ENCODE data around the gene DNM2.
"Not testable (repeated sequence)": the region's sequence is repeated elsewhere in the genome, so short reads cannot be mapped to it uniquely, and the experiment has no call there.

DNM2 gene

DNA sequence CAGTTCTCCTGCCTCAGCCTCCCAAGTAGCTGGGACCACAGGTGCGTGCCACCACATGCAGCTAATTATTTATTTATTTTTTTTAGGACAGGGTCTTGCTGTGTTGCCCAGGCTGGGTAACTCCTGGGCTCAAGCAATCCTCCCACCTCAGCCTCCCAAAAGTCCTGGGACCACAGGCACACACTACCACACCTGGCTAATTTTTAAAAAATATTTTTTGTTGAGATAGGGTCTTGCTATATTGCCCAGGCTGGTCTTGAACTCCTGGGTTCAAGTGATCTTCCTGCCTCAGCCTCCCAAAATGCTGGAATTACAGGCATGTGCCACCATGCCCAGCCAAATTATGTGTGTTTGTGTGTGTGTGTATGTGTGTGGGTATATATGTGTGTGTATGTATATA, 139.0 kb downstream of the DNM2 start:
- in situ Hi-C loops (cut with MboI; ENCODE audit: low sequenced_read_pairs), result not testable (repeated sequence)

DNA sequence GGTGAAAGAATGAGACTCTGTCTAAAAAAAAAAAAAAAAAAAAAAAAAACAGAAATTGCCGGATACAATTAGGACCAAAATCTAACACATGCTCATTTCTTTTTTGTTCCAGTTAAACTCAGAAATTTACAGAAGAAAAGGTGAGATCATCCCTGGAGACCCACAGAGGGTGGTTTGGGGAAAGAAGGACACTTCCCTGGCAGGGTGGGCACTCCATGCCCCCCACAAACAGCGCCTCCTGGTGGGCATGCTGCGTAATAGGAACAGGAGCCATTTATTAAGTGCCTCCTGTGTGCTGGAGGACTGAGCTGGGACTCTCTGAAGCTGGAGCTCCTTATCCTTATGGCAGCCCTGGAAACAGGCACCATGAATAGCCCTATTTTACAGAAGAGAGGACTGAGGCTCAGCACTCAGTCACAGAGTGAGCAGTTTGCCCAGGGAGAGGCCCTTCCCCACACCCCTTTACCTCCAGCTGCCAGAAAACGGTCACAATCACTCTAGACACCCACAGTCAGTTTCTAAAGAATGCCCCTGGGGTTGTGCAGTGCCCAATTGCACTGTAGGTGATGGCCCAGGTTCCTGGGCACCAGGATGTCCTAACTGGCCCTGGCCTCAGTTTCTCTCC, 140.4 kb downstream of the DNM2 start:
- in situ Hi-C loops (cut with MboI; ENCODE audit: low sequenced_read_pairs), result no loop called here

DNA sequence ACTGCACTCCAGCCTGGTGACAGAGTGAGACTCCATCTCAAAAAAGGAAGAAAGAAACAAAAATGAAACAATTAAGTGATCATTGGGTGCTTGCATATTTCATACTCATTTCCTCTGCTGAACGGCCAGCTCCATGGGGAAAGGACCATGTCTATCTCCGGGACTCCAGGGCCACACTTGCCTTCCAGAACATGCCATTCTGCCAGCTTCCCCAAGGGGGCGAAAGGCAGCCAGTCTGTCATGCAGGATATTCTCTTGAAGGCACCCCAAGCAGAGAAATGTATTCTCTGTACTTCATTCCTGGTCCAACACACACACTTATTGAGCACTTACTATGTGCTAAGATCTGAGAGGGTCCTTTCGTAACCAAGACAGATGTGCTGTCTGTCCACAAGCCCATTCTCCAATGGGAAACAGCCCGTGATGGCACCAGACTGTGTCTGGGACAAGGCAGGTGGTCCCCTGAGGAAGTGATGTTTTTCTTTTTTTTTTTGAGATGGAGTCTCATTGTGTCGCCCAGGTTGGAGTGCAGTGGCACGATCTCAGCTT, 143.3 kb downstream of the DNM2 start:
- in situ Hi-C loops (cut with MboI; ENCODE audit: low sequenced_read_pairs), result no loop called here

DNA sequence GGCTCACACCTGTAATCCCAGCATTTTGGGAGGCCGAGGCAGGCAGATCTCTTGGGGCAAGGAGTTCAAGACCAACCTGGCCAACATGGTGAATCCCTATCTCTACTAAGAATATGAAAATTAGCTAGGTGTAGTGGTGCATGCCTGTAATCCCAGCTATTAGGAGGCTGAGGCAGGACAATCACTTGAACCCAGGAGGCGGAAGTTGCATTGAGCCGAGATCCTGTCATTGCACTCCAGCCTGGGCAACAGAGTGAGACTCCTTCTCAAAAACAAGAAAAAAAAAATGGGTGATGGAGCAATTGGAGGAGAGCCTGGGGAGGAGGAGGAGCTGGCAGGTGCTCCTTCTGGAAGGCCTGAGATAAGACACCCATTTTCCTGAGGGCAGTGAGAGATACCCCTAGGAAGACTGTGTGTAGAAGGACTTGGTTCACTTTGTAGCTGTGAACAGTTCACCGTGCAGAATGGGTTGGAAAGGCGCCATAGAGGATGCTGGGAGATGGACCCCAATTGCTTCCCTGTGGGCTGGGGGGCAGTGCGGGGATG, 144.8 kb downstream of the DNM2 start:
- in situ Hi-C loops (cut with MboI; ENCODE audit: low sequenced_read_pairs), result no loop called here

DNA sequence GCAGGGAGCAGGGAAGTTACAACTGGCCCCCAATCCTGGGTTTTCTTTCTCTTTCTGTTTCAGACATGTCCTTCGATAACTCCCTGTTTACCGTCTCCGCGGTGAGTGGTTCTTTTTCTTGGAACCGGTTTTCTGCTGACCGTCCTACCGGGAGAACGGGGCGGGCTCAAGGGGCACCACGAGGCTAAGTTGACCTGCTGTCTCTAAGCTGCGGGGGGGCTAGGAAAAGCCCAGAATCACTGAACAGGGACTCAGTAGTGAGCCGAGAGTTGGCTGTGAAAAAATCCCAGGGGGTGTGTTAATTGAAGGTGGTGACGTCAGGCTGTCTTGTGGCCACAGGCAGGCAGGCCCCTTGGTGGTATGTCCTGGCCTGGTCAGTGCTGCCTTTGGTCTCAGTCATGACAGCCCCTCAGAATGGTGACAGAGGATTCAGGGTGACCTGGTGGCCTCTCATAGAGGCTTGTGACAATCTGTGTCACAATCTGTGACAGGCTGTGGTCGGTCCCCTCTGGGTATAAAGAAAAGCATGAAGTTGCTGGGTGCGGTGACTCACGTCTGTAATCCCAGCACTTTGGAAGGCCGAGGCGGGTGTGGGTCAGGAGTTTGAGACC, 145.3 kb downstream of the DNM2 start:
- in situ Hi-C loops (cut with MboI; ENCODE audit: low sequenced_read_pairs), result no loop called here

DNA sequence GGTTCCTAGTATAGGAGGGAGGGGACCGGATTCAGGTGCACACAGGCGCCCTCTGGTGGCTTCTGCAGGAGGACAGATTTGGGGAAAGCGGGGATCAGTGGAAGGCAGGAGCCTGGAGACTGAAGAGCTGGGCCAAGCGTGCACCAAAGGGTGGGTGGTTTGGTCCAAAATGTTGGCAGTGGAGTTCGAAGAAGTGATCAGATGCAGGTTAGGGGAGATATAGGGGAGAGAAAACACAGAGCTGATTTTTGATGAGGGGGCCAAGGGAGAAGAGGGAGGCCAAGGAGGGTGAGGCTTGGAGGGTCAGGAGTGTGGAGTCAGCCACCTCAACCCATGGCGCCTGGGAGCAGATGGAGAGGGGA, 146.6 kb downstream of the DNM2 start:
- in situ Hi-C loops (cut with MboI; ENCODE audit: low sequenced_read_pairs), result no loop called here

DNA sequence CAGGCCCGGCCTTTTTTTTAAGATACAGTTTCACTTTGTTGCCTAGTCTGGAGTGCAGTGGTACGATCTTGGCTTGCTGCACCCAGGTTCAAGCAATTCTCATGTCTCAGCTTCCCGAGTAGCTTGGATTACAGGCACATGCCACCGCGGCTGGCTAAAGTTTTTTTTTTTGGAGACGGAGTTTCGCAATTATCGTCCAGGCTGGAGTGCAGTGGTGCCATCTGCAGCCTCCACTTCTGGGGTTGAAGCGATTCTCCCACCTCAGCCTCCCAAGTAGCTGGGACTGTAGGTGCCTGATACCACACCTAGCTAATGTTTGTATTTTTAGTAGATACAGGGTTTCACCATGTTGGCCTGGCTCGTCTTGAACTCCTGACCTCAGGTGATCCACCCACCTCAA, 148.6 kb downstream of the DNM2 start:
- in situ Hi-C loops (cut with MboI; ENCODE audit: low sequenced_read_pairs), result no loop called here

DNA sequence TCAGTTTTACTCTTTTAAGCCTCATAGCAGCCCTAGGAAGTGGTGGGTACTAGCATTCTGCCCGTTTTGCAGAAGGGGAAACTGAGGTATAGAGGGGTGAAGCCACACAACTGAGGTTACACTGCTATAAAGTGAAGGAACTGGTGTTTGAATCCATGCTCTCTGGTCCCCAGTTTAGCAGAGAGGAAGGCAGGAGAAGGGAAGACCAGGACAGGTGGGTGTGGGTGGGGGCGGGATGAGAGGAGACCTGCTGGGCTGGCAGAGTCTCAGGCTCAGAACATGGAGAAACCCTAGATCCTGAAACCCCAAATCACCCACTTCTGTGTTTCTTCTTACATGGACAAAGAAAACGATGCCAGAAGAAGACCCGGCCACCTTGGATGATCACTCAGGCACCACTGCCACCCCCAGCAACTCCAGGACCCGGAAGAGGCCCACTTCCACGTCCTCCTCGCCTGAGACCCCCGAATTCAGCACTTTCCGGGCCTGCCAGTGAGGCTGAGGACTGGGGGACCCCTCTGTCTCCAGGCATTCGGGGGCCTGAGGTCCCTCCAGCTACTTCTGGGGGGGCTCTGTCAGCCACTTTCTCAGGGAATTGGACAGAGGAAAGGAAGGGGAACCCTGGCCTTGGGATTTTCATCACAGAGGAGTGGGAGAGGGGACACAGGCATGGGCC, 151.1 kb downstream of the DNM2 start:
- in situ Hi-C loops (cut with MboI; ENCODE audit: low sequenced_read_pairs), result no loop called here

DNA sequence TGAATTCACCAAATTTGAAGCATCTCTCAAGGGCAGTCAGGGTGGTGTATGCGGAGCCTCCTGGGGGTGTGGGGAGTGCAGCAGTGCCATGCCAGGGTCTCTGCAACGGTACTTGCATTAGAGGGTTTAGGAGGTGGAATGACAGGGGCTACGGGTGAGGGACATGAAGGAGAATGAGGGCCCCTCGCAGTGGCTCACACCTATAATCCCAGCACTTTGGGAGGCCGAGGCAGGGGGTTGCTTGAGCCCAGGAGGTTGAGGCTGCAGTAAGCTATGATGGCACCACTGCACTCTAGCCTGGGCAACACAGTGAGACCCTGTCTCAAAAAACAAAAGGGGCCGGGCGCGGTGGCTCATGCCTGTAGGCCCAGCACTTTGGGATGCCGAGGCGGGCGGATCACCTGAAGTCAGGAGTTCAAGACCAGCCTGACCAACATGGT, 152.0 kb downstream of the DNM2 start:
- in situ Hi-C loops (cut with MboI; ENCODE audit: low sequenced_read_pairs), result not testable (repeated sequence)

DNA sequence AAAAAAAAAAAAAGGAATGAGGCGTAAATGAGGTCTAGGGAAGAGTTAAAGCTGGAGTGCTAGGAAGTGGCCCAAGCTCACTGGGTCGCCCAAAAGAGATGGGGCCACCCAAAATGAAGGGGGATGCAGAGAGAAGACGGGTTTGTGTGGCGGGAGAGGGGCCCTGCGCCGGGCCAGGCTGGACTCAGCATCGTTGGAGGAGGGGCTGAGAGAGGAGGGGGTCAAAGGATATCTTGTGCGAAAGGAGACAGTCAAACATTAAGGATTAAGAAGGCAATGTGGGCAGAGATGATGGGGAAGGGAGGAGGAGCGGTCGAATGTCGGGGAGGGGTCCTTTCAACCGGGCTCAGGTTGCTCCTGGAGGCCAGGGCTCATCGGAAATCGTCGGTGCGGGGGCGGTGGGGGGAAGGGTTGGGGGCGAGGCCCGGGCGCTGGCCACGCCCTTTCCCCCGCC, 152.6 kb downstream of the DNM2 start:
- in situ Hi-C loops (cut with MboI; ENCODE audit: low sequenced_read_pairs), result no loop called here

DNA sequence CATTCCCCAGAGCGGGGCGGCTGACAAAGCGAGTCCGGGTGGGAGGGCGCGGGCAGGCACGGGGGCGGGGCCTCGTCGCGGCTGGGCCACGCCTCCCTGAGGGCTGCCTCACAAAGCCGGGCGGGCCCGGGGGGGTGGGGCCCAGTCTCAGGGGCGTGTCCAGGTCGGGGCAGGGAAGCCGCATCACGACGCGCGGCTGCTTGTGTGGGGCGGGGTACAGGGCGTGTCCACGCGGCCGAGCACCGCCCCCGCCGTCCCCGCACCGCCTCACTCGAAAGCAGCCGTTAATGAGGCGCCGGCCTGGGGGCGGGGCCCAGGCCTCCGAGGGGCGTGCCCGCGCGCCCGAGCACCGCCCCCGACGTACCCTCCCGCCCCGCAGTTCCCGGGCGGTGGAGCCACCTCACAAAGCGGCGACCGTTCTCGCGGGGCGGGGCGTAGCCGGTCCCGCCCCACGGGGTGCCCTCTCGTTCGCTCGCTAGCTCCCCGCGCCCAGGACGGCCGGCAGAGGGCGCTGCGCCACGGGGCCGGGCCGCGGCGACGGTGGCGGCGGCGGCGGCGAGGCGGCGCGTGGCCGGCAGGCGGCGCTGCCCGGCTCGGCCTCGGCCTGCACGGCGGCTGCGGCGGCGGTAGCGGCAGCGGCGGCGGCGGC, 153.2 kb downstream of the DNM2 start, which contains the start of gene CARM1:
Gene CARM1 (plus strand): TSS at position 599 of the 649 bp plus-strand sequence. CDS start 150 bp downstream, outside the sequence.
- in situ Hi-C loops (cut with MboI; ENCODE audit: low sequenced_read_pairs), result no loop called here

DNA sequence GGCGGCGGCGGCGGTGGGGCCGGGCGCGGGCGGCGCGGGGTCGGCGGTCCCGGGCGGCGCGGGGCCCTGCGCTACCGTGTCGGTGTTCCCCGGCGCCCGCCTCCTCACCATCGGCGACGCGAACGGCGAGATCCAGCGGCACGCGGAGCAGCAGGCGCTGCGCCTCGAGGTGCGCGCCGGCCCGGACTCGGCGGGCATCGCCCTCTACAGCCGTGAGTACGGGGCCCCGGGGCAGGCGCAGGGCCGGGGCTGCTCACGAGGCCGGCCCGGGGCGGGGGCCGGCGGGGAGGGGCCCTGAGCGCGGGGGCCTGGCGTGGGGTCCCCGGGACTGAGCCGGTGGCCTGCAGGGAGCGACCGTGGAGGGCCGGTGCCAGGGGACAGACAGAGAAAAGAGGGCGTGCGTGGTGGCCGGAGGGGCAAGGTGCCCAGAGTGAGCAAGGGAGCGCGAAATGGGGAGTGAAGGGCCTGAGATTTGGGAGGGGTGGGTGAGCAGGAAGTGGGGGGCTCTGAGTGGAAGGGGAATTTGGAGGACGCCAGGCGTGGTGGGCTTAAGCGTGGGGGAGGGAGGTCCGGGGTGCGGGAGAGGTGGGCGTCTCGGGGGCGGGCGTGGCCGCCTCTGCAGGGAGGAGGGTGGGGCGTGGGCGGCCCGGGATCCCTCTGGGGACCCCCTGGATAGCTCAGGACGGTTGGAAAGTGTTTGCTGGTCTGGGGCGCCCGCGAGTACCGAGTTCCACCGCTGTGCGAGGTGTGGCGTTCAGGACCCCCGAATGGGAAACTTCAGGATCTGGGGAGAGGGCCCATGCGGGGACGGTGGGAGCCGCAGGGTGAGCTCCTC, 154.0 kb downstream of the DNM2 start:
- in situ Hi-C loops (cut with MboI; ENCODE audit: low sequenced_read_pairs), result no loop called here

DNA sequence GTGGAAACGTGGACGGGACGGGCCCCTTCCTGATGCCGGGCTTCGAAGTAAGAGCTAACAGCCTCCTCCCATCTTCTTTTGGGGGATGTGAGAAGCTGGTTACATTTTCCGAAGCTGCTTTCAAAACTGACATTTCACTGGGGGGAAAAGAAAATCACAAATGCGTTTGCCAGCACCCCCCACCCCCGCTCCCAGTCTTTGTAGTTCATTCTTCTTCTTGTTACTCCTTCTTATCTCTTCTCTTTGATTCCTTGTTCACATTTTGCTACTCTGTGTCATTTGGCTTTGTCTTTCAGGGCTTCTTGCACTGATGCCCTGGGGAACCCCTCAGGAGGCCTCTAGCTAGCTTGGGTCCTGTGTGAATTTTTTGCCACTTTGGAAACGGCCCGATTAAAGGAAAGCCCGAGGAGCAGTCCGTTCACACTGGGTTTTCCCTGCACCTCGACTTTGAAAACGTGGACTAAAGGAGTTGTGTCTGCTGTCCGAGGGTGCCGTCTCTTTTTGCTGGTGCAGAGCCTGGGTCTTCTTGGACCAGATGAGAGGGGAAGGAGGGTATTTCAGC, 154.7 kb downstream of the DNM2 start:
- in situ Hi-C loops (cut with MboI; ENCODE audit: low sequenced_read_pairs), result no loop called here

DNA sequence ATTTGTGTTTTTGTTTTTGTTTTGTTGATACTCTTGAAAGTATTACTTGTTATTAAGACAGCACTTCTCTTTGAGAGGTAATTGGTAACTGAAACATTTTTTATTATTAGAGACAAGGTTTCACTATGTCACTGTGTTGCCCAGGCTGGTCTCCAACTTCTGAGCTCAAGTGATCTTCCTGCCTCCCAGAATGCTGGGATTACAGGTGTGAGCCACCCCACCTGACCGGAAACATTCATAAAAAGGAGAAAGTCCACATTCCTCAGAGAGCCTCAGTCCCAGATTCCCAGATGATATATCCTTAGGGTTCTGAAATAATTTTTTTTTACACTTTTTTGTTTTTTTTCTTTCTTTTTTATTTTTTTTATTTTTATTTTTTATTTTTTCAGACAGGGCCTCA, 156.1 kb downstream of the DNM2 start:
- in situ Hi-C loops (cut with MboI; ENCODE audit: low sequenced_read_pairs), result no loop called here

DNA sequence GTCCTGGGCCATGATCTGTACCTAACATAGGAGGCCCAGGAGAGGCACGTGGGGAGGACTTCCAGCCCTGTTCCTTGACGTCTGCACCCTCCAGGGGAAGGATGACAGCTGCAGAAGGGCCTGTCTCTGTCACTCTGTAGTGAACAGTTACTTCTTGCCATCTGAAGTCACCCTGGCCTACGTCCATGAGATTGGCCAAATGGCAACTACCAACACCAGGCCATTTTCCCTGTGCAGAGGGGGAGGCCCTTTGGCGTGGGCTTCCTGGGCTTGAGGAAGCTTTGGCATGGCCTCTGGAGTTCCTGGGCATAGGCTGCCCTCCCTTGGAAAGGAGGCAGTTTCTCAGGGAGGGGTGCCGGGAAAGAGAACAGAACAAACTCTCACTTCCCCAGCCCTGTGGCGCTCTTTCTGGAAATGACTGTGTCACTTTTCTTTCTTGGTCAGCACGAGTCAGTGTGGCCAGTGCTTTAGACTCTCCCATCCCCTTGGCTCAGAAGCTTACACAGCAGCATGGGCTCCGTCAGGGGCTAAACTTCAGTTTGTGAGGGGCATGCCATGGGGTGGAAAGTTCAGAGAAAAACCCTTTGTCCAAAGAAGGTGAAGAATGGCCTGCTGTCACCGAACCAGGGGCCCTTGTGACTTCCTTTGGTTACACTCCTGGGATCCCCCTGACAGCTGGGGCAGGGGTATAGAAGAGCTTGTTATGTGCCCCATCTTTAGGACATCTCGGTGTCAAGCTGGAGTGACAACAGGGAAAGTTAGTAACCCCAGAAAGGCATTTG, 158.8 kb downstream of the DNM2 start:
- in situ Hi-C loops (cut with MboI; ENCODE audit: low sequenced_read_pairs), result no loop called here

DNA sequence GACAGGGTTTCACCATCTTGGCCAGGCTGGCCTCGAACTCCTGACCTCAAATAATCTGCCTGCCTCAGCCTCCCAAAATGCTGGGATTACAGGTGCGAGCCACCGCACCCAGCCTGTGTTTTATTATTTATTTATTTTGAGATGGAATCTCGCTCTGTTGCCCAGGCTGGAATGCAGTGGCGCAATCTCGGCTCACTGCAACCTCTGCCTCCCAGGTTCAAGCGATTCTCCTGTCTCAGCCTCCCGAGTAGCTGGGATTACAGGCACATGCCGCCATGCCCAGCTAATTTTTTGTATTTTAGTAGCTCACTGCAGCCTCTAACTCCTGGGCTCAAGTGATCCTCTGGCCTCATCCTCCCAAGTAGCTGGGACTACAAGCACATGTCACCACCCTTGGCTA, 159.7 kb downstream of the DNM2 start:
- in situ Hi-C loops (cut with MboI; ENCODE audit: low sequenced_read_pairs), result not testable (repeated sequence)

DNA sequence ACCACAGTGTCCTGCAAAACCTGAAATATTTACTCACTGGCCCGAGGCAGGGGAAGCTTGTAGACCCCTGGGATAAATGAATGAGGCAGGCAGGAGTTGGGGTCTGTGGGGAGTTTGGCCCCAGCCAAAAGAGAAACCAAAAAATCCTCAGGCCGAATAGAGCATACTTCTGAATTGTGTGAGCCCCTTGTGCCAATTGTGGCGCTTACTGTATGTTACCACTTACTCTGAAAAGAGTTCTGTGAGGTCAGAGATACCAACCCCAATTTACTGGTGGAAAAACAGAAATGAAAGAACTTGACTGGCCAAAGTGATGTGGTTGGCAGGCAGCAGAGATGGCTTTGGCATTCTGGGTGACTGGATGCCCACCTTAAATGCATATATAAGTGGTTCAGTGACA, 160.4 kb downstream of the DNM2 start:
- in situ Hi-C loops (cut with MboI; ENCODE audit: low sequenced_read_pairs), result no loop called here

All from HL-60/S4 treated with phorbol 12-myristate 13-acetate at 8.2 ng/mL for 4 days and 3 days (cell line).